ENCODE data around the gene SLC25A19. TPM values are rescaled to one million over a fixed set of nuclear protein-coding genes. Genes with fewer than 3 reads are reported as not detected.

SLC25A19 gene
- total and polyA plus RNA-seq, 10 donors: 12.4 to 32.5 (median 19.1) TPM

GRCh38 chr17:75239778-75240393 is 49.3 kb downstream of the SLC25A19 start:
- Histone ChIP-seq H3K4me1 (peaks cover 7 to 68% (median 51%) of the 10 kb centered on the region in 6 donors), H3K27me3 (replicated peaks in 1 of 7) (no peaks in the 10 kb centered on the region), H3K27ac (peak overlapping the region in 3 of 8 donors; percentile 25 to 89 (median 77)), H3K4me3 (no peak overlapping the region), H3K36me3 (peaks cover 3 to 100% (median 98%) of the 10 kb centered on the region in 6 donors), H3K9me3 (no peaks in the 10 kb centered on the region)
- intact Hi-C loops (cut with DNase I; ENCODE audit: low total_unique reads): no loop called here
- DNase-seq: no peak
- WGBS, 5 donors: 86 to 95% (median 93%) methylated on average over 23 of the region's 23 CpGs
- TF ChIP-seq, protein P1, sequence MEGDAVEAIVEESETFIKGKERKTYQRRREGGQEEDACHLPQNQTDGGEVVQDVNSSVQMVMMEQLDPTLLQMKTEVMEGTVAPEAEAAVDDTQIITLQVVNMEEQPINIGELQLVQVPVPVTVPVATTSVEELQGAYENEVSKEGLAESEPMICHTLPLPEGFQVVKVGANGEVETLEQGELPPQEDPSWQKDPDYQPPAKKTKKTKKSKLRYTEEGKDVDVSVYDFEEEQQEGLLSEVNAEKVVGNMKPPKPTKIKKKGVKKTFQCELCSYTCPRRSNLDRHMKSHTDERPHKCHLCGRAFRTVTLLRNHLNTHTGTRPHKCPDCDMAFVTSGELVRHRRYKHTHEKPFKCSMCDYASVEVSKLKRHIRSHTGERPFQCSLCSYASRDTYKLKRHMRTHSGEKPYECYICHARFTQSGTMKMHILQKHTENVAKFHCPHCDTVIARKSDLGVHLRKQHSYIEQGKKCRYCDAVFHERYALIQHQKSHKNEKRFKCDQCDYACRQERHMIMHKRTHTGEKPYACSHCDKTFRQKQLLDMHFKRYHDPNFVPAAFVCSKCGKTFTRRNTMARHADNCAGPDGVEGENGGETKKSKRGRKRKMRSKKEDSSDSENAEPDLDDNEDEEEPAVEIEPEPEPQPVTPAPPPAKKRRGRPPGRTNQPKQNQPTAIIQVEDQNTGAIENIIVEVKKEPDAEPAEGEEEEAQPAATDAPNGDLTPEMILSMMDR (IDR thresholded peaks at IDR 0.05 in 8 of 11, conservative IDR thresholded peaks at IDR 0.05 in 3 of 11): no peak
- TF ChIP-seq POLR2A (IDR thresholded peaks at IDR 0.05): no peak
- peak in 1 of 3 donors; percentile 30 for TF ChIP-seq POLR2AphosphoS5 (IDR thresholded peaks at IDR 0.05)

- peak overlapping the region in 1 of 8 donors; percentile 21 for H3K4me3 ChIP-seq
- no peak for DNase-seq
- peaks cover 3 to 100% (median 98%) of the 10 kb centered on the region in 6 donors for H3K36me3 ChIP-seq
- H3K4me1 ChIP-seq: peaks cover 7 to 61% (median 44%) of the 10 kb centered on the region in 6 donors
- WGBS, 5 donors: 84 to 97% (median 88%) methylated on average over 7 to 12 of the region's 12 CpGs
- TF ChIP-seq POLR2A (IDR thresholded peaks at IDR 0.05) (no peak), POLR2AphosphoS5 (IDR thresholded peaks at IDR 0.05) (no peak)
- TF ChIP-seq, protein P1 (IDR thresholded peaks at IDR 0.05 in 8 of 11, conservative IDR thresholded peaks at IDR 0.05 in 3 of 11): no peak
- intact Hi-C loops (cut with DNase I; ENCODE audit: low total_unique reads): no loop called here
- no peaks in the 10 kb centered on the region for H3K27me3 ChIP-seq (replicated peaks in 1 of 7)
- no peaks in the 10 kb centered on the region for H3K9me3 ChIP-seq
- peak overlapping the region in 4 of 8 donors; percentile 25 to 77 (median 56) for H3K27ac ChIP-seq
Measured at GRCh38 chr17:75239214-75239613, 50.0 kb downstream of the SLC25A19 start.

GRCh38 chr17:75238684-75239191 is 50.5 kb downstream of the SLC25A19 start:
- TF ChIP-seq POLR2AphosphoS5 (IDR thresholded peaks at IDR 0.05) (peak; percentile 63 to 73 (median 70)), POLR2A (IDR thresholded peaks at IDR 0.05) (no peak)
- TF ChIP-seq, protein P1 (IDR thresholded peaks at IDR 0.05 in 8 of 11, conservative IDR thresholded peaks at IDR 0.05 in 3 of 11): peak; percentile 67 to 89 (median 80)

DNA sequence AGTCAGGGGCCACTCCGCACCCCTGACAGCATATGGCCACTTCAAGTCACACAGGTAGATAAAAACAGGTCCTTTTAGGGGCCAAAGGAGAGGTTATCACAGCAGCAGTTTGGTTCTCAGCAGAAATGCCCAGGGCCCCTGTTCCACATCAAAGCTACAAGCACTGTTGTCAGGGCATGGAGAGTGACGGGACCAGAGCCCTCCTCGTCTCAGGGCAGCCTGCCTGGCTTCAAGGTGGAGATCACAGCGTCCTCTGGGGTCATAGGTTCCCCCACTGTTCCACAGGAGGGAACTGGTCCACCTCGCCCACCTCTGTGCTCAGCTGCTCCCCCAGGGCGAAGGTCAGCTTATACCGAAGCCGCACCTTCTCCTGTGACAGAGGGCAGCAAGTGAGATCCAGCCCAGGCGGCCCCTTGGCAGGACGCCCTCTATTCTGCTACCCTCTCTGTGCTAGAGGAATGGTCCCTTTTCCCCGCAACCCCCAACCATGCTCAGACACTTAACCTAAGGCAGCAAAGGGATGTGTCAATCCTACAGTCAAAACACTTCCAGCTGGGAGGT is 51.1 kb downstream of the SLC25A19 start:
- no peaks in the 10 kb centered on the region for H3K9me3 ChIP-seq
- no peaks in the 10 kb centered on the region for H3K27me3 ChIP-seq (replicated peaks in 1 of 7)
- peaks cover 3 to 100% (median 96%) of the 10 kb centered on the region in 6 donors for H3K36me3 ChIP-seq
- TF ChIP-seq POLR2A (IDR thresholded peaks at IDR 0.05) (no peak), POLR2AphosphoS5 (IDR thresholded peaks at IDR 0.05) (no peak)
- TF ChIP-seq, protein P1 (IDR thresholded peaks at IDR 0.05 in 8 of 11, conservative IDR thresholded peaks at IDR 0.05 in 3 of 11): no peak
- no peak for DNase-seq
- H3K27ac ChIP-seq: peak overlapping the region in 4 of 8 donors; percentile 25 to 77 (median 56)
- WGBS, 5 donors: 89 to 95% (median 91%) methylated on average over 7 to 11 of the region's 11 CpGs
- intact Hi-C loops (cut with DNase I; ENCODE audit: low total_unique reads): no loop called here
- peaks cover 7 to 50% (median 34%) of the 10 kb centered on the region in 6 donors for H3K4me1 ChIP-seq
- no peak overlapping the region for H3K4me3 ChIP-seq

More at GRCh38 chr17:75238684-75239191, 50.5 kb downstream of the SLC25A19 start:
- H3K27me3 ChIP-seq (replicated peaks in 1 of 7): no peaks in the 10 kb centered on the region
- WGBS, 5 donors: 30 to 51% (median 45%) methylated on average over 12 to 13 of the region's 13 CpGs
- intact Hi-C loops (cut with DNase I; ENCODE audit: low total_unique reads): no loop called here
- no peaks in the 10 kb centered on the region for H3K9me3 ChIP-seq
- peak overlapping the region in 4 of 8 donors; percentile 25 to 77 (median 56) for H3K27ac ChIP-seq
- H3K4me1 ChIP-seq: peaks cover 7 to 57% (median 40%) of the 10 kb centered on the region in 6 donors
- H3K36me3 ChIP-seq: peaks cover 3 to 100% (median 96%) of the 10 kb centered on the region in 6 donors
- peak overlapping the region in 1 of 8 donors; percentile 21 for H3K4me3 ChIP-seq
- DNase-seq: peak; percentile 86

All from spleen (tissue), 11 donors.